ENCODE results near the gene ZHX3. TPM values are rescaled to one million over a fixed set of nuclear protein-coding genes. Genes with fewer than 3 reads are reported as not detected.

The ZHX3 gene
- total and polyA plus RNA-seq, 2 of the 13 experiments (the other 11 are each of a cell fraction or from before 2014, with no cell fraction given): 8.4 to 11.7 TPM

DNA sequence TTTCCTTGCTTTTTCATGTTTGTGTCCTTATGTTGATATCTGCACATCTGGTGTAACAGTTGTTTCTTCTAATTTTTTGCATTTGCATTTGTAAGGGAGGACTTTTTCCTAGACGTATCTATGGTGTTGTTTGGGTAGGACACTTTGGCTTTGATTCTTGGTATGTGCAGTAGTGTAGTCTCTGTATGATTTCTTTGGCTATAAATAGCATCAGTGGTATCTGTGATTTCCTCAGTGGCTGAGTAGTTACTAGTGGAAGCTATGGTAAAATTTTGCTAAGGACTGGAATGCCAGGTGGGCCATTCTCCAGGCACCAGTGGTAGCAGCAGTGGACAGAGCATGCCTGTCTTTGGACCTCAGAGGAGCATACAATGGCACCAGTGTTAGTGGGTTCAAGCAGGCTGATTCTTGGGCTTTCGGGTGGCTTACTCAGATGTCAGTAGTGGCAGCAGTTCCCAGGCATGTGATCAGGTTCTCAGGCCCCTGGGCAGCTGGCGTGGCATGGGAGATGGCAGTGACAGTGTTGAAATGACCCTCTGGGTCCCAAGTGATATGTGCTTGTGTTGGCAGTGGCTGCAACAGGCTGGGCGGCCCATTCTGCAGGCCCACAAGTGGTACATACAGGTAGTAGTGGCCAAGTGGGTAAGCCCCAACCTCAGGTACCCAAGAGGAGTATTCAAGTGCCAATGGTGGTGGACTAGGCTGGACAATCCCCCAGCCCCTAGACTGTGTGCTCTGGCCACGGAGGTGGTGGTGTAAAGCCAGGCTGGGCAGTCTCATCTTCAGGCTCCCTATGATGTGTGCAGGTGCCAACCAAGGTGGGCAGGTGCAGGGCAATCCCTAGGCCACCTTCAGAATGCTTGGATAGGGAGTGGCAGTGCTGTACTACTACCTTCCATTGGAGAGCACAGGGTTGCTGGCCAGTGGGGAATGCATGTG, 125.7 kb downstream of the ZHX3 start:
- in situ Hi-C loops (cut with HindIII; ENCODE audit: extremely low pct_ligation_motif_present, low pct_unique_long_range_greater_than_20kb) (no loop called here), intact Hi-C loops (cut with micrococcal nuclease; ENCODE audit: unreplicated experiment) (no loop called here)
- H3K36me3 ChIP-seq (replicated peaks in 1 of 2; ENCODE audit: control insufficient read depth in 1 of 2, insufficient read depth in 2 of 2, low read length in 2 of 2): peaks cover 0 to 2% of the 10 kb centered on the region in 2 experiments; a peak in 1 of 5 replicates
- BruUV-seq (replicated peaks): no TSS peak
- H4K20me1 ChIP-seq (ENCODE audit: insufficient read depth, low read length): no peaks in the 10 kb centered on the region
- ATAC-seq (peak; percentile 44; the same call in 2 of the 3 replicates), FAIRE-seq (no peak), DNase-seq (ENCODE audit: low spot score) (no peak)
- TF ChIP-seq HDAC2 (CRISPR knock-in tag; IDR thresholded peaks at IDR 0.05): no peak
- no peak for TF ChIP-seq WIZ (CRISPR knock-in tag; IDR thresholded peaks at IDR 0.05)
- TF ChIP-seq, protein P1, sequence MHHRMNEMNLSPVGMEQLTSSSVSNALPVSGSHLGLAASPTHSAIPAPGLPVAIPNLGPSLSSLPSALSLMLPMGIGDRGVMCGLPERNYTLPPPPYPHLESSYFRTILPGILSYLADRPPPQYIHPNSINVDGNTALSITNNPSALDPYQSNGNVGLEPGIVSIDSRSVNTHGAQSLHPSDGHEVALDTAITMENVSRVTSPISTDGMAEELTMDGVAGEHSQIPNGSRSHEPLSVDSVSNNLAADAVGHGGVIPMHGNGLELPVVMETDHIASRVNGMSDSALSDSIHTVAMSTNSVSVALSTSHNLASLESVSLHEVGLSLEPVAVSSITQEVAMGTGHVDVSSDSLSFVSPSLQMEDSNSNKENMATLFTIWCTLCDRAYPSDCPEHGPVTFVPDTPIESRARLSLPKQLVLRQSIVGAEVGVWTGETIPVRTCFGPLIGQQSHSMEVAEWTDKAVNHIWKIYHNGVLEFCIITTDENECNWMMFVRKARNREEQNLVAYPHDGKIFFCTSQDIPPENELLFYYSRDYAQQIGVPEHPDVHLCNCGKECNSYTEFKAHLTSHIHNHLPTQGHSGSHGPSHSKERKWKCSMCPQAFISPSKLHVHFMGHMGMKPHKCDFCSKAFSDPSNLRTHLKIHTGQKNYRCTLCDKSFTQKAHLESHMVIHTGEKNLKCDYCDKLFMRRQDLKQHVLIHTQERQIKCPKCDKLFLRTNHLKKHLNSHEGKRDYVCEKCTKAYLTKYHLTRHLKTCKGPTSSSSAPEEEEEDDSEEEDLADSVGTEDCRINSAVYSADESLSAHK (CRISPR knock-in tag; IDR thresholded peaks at IDR 0.05; ENCODE audit: borderline replicate concordance): no peak
- H3K4me2 ChIP-seq (ENCODE audit: low read depth, low read length): no peak overlapping the region
- no peaks in the 10 kb centered on the region for H3K27me3 ChIP-seq (ENCODE audit: control insufficient read depth in 1 of 2, insufficient read depth in 2 of 2, low read length in 2 of 2)
- 92% methylated on average over 5 of the region's 5 CpGs for WGBS (ENCODE audit: low lambda C conversion rate)
- no peak overlapping the region for H3K4me3 ChIP-seq (replicated peaks in 1 of 3; ENCODE audit: insufficient read depth in 1 of 3, low read depth in 2 of 3, low read length in 3 of 3)
- no peak overlapping the region for H3K9ac ChIP-seq (ENCODE audit: insufficient read depth, low read depth, low read length)
- no peaks in the 10 kb centered on the region for H3K4me1 ChIP-seq (ENCODE audit: insufficient read depth, low read length)
- no peak overlapping the region for H3K27ac ChIP-seq (ENCODE audit: extremely low read length, insufficient read depth, low read length)
- H3K9me3 ChIP-seq (ENCODE audit: low read length): no peaks in the 10 kb centered on the region
- H3K79me2 ChIP-seq (ENCODE audit: insufficient read depth, low read length): no peaks in the 10 kb centered on the region
- ChIA-PET POLR2A (no interaction called here), CTCF (ENCODE audit: low intra/inter-chr PET ratio, low total read pairs) (no interaction called here)
- H2AFZ ChIP-seq (ENCODE audit: low read length): no peak overlapping the region

DNA sequence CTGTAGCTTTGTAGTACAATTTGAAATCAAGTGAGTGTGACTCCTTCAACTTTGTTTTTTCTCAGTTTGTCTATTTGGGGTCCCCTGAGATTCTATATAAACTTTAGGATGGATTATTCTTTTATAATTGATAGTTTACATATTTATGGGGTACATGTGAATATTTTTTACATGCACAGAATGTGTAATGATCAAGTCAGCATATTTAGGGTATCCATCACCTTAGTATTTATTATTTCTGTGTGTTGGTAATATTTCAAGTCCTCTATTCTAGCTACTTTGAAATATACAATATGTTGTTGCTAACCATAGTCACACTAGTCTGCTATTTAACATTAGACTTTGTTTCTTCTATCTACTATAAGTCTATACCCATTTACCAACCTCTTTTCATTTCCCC, 129.9 kb downstream of the ZHX3 start:
- no peak overlapping the region for H3K4me3 ChIP-seq (replicated peaks in 1 of 3; ENCODE audit: insufficient read depth in 1 of 3, low read depth in 2 of 3, low read length in 3 of 3)
- intact Hi-C loops (cut with micrococcal nuclease; ENCODE audit: unreplicated experiment): no loop called here
- in situ Hi-C loops (cut with HindIII; ENCODE audit: extremely low pct_ligation_motif_present, low pct_unique_long_range_greater_than_20kb): no loop called here
- no peaks in the 10 kb centered on the region for H3K9me3 ChIP-seq (ENCODE audit: low read length)
- no peak for FAIRE-seq
- ATAC-seq: no peak
- H3K9ac ChIP-seq (ENCODE audit: insufficient read depth, low read depth, low read length): no peak overlapping the region
- CTCF ChIA-PET (ENCODE audit: low intra/inter-chr PET ratio, low total read pairs): no interaction called here
- H4K20me1 ChIP-seq (ENCODE audit: insufficient read depth, low read length): no peaks in the 10 kb centered on the region
- H3K27ac ChIP-seq (ENCODE audit: extremely low read length, insufficient read depth, low read length): no peak overlapping the region
- no peak overlapping the region for H3K4me2 ChIP-seq (ENCODE audit: low read depth, low read length)
- H2AFZ ChIP-seq (ENCODE audit: low read length): no peak overlapping the region
- H3K36me3 ChIP-seq (replicated peaks in 1 of 2; ENCODE audit: control insufficient read depth in 1 of 2, insufficient read depth in 2 of 2, low read length in 2 of 2): peaks cover 0 to 5% of the 10 kb centered on the region in 2 experiments; a peak in 3 of 5 replicates
- DNase-seq (ENCODE audit: low spot score): no peak
- H3K79me2 ChIP-seq (ENCODE audit: insufficient read depth, low read length): no peaks in the 10 kb centered on the region
- BruUV-seq (replicated peaks): no TSS peak
- POLR2A ChIA-PET: no interaction called here
- no peaks in the 10 kb centered on the region for H3K27me3 ChIP-seq (ENCODE audit: control insufficient read depth in 1 of 2, insufficient read depth in 2 of 2, low read length in 2 of 2)
- TF ChIP-seq ZNF558 (CRISPR knock-in tag; IDR thresholded peaks at IDR 0.05; ENCODE audit: borderline replicate concordance): no peak
- no peak for TF ChIP-seq SMARCC2 (IDR thresholded peaks at IDR 0.05)
- TF ChIP-seq MAFF (IDR thresholded peaks at IDR 0.05; ENCODE audit: low read depth, low read length): peak; percentile 70
- no peak for TF ChIP-seq CBFB (CRISPR knock-in tag; IDR thresholded peaks at IDR 0.05)
- no peak for TF ChIP-seq ISL2 (CRISPR knock-in tag; IDR thresholded peaks at IDR 0.05)
- TF ChIP-seq FOXA1 (IDR thresholded peaks at IDR 0.05): no peak
- TF ChIP-seq FOXA1 (CRISPR knock-in tag; IDR thresholded peaks at IDR 0.05): no peak
- no peak for TF ChIP-seq ERF (CRISPR knock-in tag; IDR thresholded peaks at IDR 0.05)
- no peak for TF ChIP-seq ZNF501 (CRISPR knock-in tag; IDR thresholded peaks at IDR 0.05)
- peak; percentile 69 to 72 for TF ChIP-seq MAFK (conservative IDR thresholded peaks at IDR 0.05 in 1 of 2, IDR thresholded peaks at IDR 0.05 in 1 of 2; ENCODE audit: low read length in 2 of 2)
- no peaks in the 10 kb centered on the region for H3K4me1 ChIP-seq (ENCODE audit: insufficient read depth, low read length)
